Measurements from ENCODE around the gene HLA-F. TPM values are rescaled to one million over a fixed set of nuclear protein-coding genes. Genes with fewer than 3 reads are reported as not detected.

Gene HLA-F
- polyA plus RNA-seq, 2 of the 4 experiments (the other 2 are of a cell fraction), result 2.7 to 4.5 TPM

GRCh38 chr6:29755295-29755871 is 32.1 kb downstream of the HLA-F start:
- no peak for TF ChIP-seq TFCP2L1 (CRISPR knock-in tag; IDR thresholded peaks at IDR 0.05)
- TF ChIP-seq JUN (IDR thresholded peaks at IDR 0.05), result no peak
- TF ChIP-seq RCOR1 (IDR thresholded peaks at IDR 0.05; ENCODE audit: low read depth, low read length), result no peak
- no peak for TF ChIP-seq MAZ (IDR thresholded peaks at IDR 0.05; ENCODE audit: borderline replicate concordance, low read depth, low read length)
- no peak for TF ChIP-seq REST (IDR thresholded peaks at IDR 0.05)
- TF ChIP-seq, protein P1, sequence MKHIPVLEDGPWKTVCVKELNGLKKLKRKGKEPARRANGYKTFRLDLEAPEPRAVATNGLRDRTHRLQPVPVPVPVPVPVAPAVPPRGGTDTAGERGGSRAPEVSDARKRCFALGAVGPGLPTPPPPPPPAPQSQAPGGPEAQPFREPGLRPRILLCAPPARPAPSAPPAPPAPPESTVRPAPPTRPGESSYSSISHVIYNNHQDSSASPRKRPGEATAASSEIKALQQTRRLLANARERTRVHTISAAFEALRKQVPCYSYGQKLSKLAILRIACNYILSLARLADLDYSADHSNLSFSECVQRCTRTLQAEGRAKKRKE (CRISPR knock-in tag; IDR thresholded peaks at IDR 0.05; ENCODE audit: low read depth), result no peak
- TF ChIP-seq KDM1A (IDR thresholded peaks at IDR 0.05; ENCODE audit: low read depth), result no peak
- Histone ChIP-seq H3K4me2 (no peak overlapping the region), H3K9me3 (no peaks in the 10 kb centered on the region), H3K4me1 (peaks cover 3% of the 10 kb centered on the region; the same call in 1 of the 3 replicates), H3K4me3 (no peak overlapping the region), H3K27ac (no peak overlapping the region)
- DNase-seq (ENCODE audit: low read depth in 1 of 2, low spot score in 1 of 2), result no peak
- ChIA-PET POLR2A (no interaction called here), CTCF (interaction anchor here (0.8 to 1.4 kb wide), 5 partner anchors 9 to 305 kb away, joined by 3 to 6 read pairs (median 3); no protein-coding TSS in a partner anchor)
- ATAC-seq, result no peak
- 77% methylated on average over 22 of the region's 23 CpGs for WGBS (ENCODE audit: missing lambda C conversion rate)
- no peak for FAIRE-seq

DNA sequence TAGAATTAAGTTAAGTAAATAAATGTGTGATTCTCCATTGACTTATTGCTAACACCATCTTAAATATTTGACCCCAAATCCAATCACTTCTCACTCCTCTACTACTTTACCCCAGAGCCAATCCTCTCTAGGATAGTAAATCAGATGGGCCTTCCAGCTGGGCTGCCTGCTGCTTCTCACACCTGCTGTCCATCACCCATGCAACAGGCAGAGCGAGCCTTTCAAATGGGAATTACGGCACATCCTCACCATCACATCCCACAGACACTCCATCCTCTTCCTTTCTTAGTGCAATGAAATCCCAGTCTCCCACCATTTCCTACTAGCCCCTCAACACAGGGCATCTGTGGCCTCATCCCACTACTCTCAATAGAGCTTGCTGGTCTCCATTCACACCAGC is 34.0 kb downstream of the HLA-F start:
- Histone ChIP-seq H3K4me3 (no peak overlapping the region), H3K4me2 (no peak overlapping the region), H3K9me3 (no peaks in the 10 kb centered on the region), H3K27ac (no peak overlapping the region), H3K4me1 (peaks cover 3% of the 10 kb centered on the region; the same call in 1 of the 3 replicates)
- no peak for FAIRE-seq
- WGBS (ENCODE audit: missing lambda C conversion rate), result 92% methylated on average over 2 of the region's 2 CpGs
- ATAC-seq, result no peak
- no peak for DNase-seq (ENCODE audit: low read depth in 1 of 2, low spot score in 1 of 2)
- ChIA-PET POLR2A (no interaction called here), CTCF (interaction anchor here (0.7 to 2.5 kb wide), 7 partner anchors 8 to 375 kb away, joined by 3 to 9 read pairs (median 4); no protein-coding TSS in a partner anchor)
- no peak for TF ChIP-seq EHMT2 (IDR thresholded peaks at IDR 0.05; ENCODE audit: low read depth)
- no peak for TF ChIP-seq RARB (CRISPR knock-in tag; IDR thresholded peaks at IDR 0.05)
- no peak for TF ChIP-seq KDM5A (IDR thresholded peaks at IDR 0.05)
- no peak for TF ChIP-seq HDAC2 (IDR thresholded peaks at IDR 0.05)
- TF ChIP-seq BHLHE40 (IDR thresholded peaks at IDR 0.05; ENCODE audit: low read depth, low read length), result no peak
- TF ChIP-seq TFCP2L1 (CRISPR knock-in tag; IDR thresholded peaks at IDR 0.05), result no peak
- TF ChIP-seq KDM1A (IDR thresholded peaks at IDR 0.05; ENCODE audit: low read depth), result no peak
- no peak for TF ChIP-seq HOXB13 (CRISPR knock-in tag; IDR thresholded peaks at IDR 0.05; ENCODE audit: low read depth)
- TF ChIP-seq FOSB (CRISPR knock-in tag; IDR thresholded peaks at IDR 0.05), result no peak
- no peak for TF ChIP-seq CHD4 (IDR thresholded peaks at IDR 0.05; ENCODE audit: borderline replicate concordance)
- TF ChIP-seq NPAS2 (CRISPR knock-in tag; IDR thresholded peaks at IDR 0.05; ENCODE audit: borderline replicate concordance), result no peak
- TF ChIP-seq POLR2A (IDR thresholded peaks at IDR 0.05; ENCODE audit: low read length), result no peak

- FAIRE-seq, result no peak
- peaks cover 3% of the 10 kb centered on the region; the same call in 1 of the 3 replicates for H3K4me1 ChIP-seq
- no peaks in the 10 kb centered on the region for H3K9me3 ChIP-seq
- H3K27ac ChIP-seq, result no peak overlapping the region
- CTCF ChIA-PET, result interaction anchor here (0.8 to 2.5 kb wide), 5 partner anchors 8 to 91 kb away, joined by 3 to 9 read pairs (median 4); no protein-coding TSS in a partner anchor
- no peak for TF ChIP-seq TFCP2L1 (CRISPR knock-in tag; IDR thresholded peaks at IDR 0.05)
- TF ChIP-seq GATA3 (IDR thresholded peaks at IDR 0.05; ENCODE audit: borderline replicate concordance), result no peak
- TF ChIP-seq FOXS1 (CRISPR knock-in tag; IDR thresholded peaks at IDR 0.05), result no peak
- no peak for TF ChIP-seq EHMT2 (IDR thresholded peaks at IDR 0.05; ENCODE audit: low read depth)
- no peak for TF ChIP-seq KDM1A (IDR thresholded peaks at IDR 0.05; ENCODE audit: low read depth)
- TF ChIP-seq TP53 (CRISPR knock-in tag; IDR thresholded peaks at IDR 0.05), result no peak
- no peak for TF ChIP-seq FOSB (CRISPR knock-in tag; IDR thresholded peaks at IDR 0.05)
- no peak for TF ChIP-seq HMGXB4 (CRISPR knock-in tag; IDR thresholded peaks at IDR 0.05; ENCODE audit: borderline replicate concordance)
- no peak for TF ChIP-seq RAD21 (conservative IDR thresholded peaks at IDR 0.05 in 1 of 2, IDR thresholded peaks at IDR 0.05 in 1 of 2)
- no peak for ATAC-seq
- H3K4me2 ChIP-seq, result no peak overlapping the region
- DNase-seq (ENCODE audit: low read depth in 1 of 2, low spot score in 1 of 2), result no peak
- POLR2A ChIA-PET, result no interaction called here
- H3K4me3 ChIP-seq, result no peak overlapping the region
- WGBS (ENCODE audit: missing lambda C conversion rate), result 20% methylated on average over 2 of the region's 2 CpGs
These were observed 34.6 kb downstream of the HLA-F start for GRCh38 chr6:29757701-29758293.
